Measurements from ENCODE around the gene JAML.

The JAML gene

GRCh38 chr11:118247041-118247440 is 22.2 kb upstream of the JAML start:
- no peaks in the 10 kb centered on the region for H3K9me3 Mint-ChIP-seq
- no peaks in the 10 kb centered on the region for H3K27me3 Mint-ChIP-seq
- peak overlapping the region; percentile 61 for H3K4me3 Mint-ChIP-seq
- peaks cover 28% of the 10 kb centered on the region for H3K36me3 Mint-ChIP-seq (ENCODE audit: low read depth)
- peaks cover 86% of the 10 kb centered on the region for H3K4me1 Mint-ChIP-seq (ENCODE audit: low read depth)
- peak overlapping the region; percentile 83 for H3K27ac Mint-ChIP-seq

GRCh38 chr11:118245936-118246562 is 21.2 kb upstream of the JAML start:
- Mint-ChIP-seq H3K36me3 (ENCODE audit: low read depth) (peaks cover 36% of the 10 kb centered on the region), H3K27me3 (no peaks in the 10 kb centered on the region), H3K27ac (peak overlapping the region; percentile 83), H3K4me3 (peak overlapping the region; percentile 40), H3K4me1 (ENCODE audit: low read depth) (peaks cover 95% of the 10 kb centered on the region), H3K9me3 (no peaks in the 10 kb centered on the region)

GRCh38 chr11:118243993-118244762 is 19.4 kb upstream of the JAML start:
- Mint-ChIP-seq H3K4me1 (ENCODE audit: low read depth) (peaks cover 96% of the 10 kb centered on the region), H3K36me3 (ENCODE audit: low read depth) (peaks cover 51% of the 10 kb centered on the region), H3K4me3 (no peak overlapping the region), H3K27ac (peak overlapping the region; percentile 99), H3K9me3 (no peaks in the 10 kb centered on the region), H3K27me3 (no peaks in the 10 kb centered on the region)

- Mint-ChIP-seq H3K4me3 (peak overlapping the region; percentile 60), H3K36me3 (ENCODE audit: low read depth) (peaks cover 61% of the 10 kb centered on the region), H3K9me3 (no peaks in the 10 kb centered on the region), H3K27ac (peak overlapping the region; percentile 99), H3K4me1 (ENCODE audit: low read depth) (peaks cover 95% of the 10 kb centered on the region), H3K27me3 (no peaks in the 10 kb centered on the region)
Measured at GRCh38 chr11:118243161-118243560, 18.4 kb upstream of the JAML start.

GRCh38 chr11:118241764-118242098 is 16.9 kb upstream of the JAML start:
- Mint-ChIP-seq H3K4me3 (peak overlapping the region; percentile 93), H3K27me3 (no peaks in the 10 kb centered on the region), H3K9me3 (no peaks in the 10 kb centered on the region), H3K36me3 (ENCODE audit: low read depth) (peaks cover 64% of the 10 kb centered on the region), H3K27ac (peak overlapping the region; percentile 99), H3K4me1 (ENCODE audit: low read depth) (peaks cover 97% of the 10 kb centered on the region)

DNA sequence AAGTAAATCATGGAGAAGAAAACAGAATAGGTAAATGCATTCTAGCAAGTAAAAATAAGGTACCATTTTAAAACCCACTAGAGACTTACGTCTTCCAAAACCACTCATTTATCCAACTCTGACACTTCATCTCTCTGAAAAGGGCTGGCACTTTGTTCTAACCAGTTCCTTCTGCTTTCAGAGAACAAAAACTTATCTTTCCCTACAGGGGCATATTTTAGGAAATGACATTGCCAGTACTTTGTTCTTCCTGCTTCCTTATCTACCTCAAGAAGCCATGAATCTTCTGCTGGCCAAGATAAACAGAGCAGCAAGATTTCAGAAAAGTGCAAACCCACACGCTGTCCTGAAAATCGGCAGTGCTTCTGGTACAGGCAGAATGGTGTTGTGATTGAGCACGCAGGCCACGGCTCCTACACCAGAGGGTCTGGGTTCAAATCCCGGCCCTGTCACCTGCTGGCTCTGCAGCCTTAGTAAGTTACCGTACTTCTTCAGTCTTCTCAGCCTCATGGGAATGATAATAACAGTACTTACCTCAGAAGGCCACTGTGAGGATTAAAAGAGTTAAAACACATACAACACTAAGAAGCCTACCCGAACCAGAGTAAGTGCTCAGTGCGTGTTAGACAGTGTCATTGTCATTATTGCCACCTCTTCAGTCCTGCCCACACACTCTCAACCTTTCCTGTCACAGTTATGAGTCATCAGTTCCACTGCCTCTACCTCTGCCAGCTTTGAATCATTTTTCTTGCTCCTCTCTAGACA is 16.4 kb upstream of the JAML start:
- peaks cover 69% of the 10 kb centered on the region for H3K36me3 Mint-ChIP-seq (ENCODE audit: low read depth)
- H3K27ac Mint-ChIP-seq, result peak overlapping the region; percentile 99
- H3K9me3 Mint-ChIP-seq, result no peaks in the 10 kb centered on the region
- H3K27me3 Mint-ChIP-seq, result no peaks in the 10 kb centered on the region
- H3K4me3 Mint-ChIP-seq, result peak overlapping the region; percentile 93
- H3K4me1 Mint-ChIP-seq (ENCODE audit: low read depth), result peaks cover 98% of the 10 kb centered on the region

GRCh38 chr11:118239509-118240205 is 14.8 kb upstream of the JAML start:
- Mint-ChIP-seq H3K4me1 (ENCODE audit: low read depth) (peaks cover 86% of the 10 kb centered on the region), H3K27me3 (no peaks in the 10 kb centered on the region), H3K9me3 (no peaks in the 10 kb centered on the region), H3K4me3 (peak overlapping the region; percentile 93), H3K36me3 (ENCODE audit: low read depth) (peaks cover 73% of the 10 kb centered on the region), H3K27ac (peak overlapping the region; percentile 99)

DNA sequence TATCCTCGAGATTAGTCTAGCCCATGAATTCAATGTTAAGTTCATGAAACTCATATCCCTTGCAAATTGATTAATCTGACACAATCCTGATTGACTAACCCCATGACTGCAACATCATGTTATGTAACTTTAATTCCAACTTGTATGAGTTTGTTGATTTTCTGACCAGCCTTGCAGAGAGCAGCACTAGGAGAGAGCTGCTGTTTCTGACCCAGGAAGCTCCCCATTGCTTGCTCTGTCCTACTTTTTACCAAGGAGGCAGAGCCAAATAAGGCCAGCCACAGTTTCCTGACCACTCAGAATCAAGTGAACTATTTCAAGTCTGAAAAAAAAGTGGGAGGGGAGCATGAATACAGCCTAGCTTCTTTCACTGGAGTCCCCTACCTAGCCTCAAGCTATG is 14.1 kb upstream of the JAML start:
- peak overlapping the region; percentile 87 for H3K27ac Mint-ChIP-seq
- H3K4me3 Mint-ChIP-seq, result peak overlapping the region; percentile 93
- H3K9me3 Mint-ChIP-seq, result no peaks in the 10 kb centered on the region
- H3K4me1 Mint-ChIP-seq (ENCODE audit: low read depth), result peaks cover 79% of the 10 kb centered on the region
- no peaks in the 10 kb centered on the region for H3K27me3 Mint-ChIP-seq
- H3K36me3 Mint-ChIP-seq (ENCODE audit: low read depth), result peaks cover 74% of the 10 kb centered on the region

DNA sequence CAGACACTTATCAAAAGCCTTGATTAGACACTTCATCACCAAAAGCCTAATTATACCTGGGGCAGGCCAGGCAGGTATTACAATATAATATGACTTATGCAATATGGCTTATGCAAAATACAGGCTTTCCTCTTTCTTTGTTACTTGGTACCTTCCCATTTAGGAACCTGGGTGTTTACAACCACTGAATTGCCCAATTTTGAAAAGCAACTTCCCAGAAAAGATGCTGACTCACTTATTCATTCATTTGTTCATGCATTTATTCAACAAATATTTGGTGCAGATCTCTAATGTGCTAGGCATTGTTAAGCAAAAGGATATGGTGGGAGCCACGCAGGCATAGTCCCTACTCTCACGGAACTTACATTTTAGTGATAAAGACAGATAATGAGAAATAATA is 13.6 kb upstream of the JAML start:
- Mint-ChIP-seq H3K36me3 (ENCODE audit: low read depth) (peaks cover 76% of the 10 kb centered on the region), H3K27ac (peak overlapping the region; percentile 87)

GRCh38 chr11:118236170-118236569 is 11.4 kb upstream of the JAML start:
- Mint-ChIP-seq H3K27ac (peak overlapping the region; percentile 90), H3K9me3 (no peaks in the 10 kb centered on the region), H3K36me3 (ENCODE audit: low read depth) (peaks cover 74% of the 10 kb centered on the region), H3K4me1 (ENCODE audit: low read depth) (peaks cover 52% of the 10 kb centered on the region), H3K4me3 (peak overlapping the region; percentile 93), H3K27me3 (no peaks in the 10 kb centered on the region)

More for the DNA sequence above, 13.6 kb upstream of the JAML start:
- Mint-ChIP-seq H3K4me3 (peak overlapping the region; percentile 93), H3K27me3 (no peaks in the 10 kb centered on the region), H3K9me3 (no peaks in the 10 kb centered on the region), H3K4me1 (ENCODE audit: low read depth) (peaks cover 74% of the 10 kb centered on the region)

- Mint-ChIP-seq H3K9me3 (no peaks in the 10 kb centered on the region), H3K27ac (peak overlapping the region; percentile 95), H3K27me3 (no peaks in the 10 kb centered on the region), H3K4me3 (peak overlapping the region; percentile 50), H3K36me3 (ENCODE audit: low read depth) (peaks cover 62% of the 10 kb centered on the region), H3K4me1 (ENCODE audit: low read depth) (peaks cover 38% of the 10 kb centered on the region)
Measured at GRCh38 chr11:118234833-118235232, 10.0 kb upstream of the JAML start.

GRCh38 chr11:118233850-118234249 is 9.0 kb upstream of the JAML start:
- Mint-ChIP-seq H3K36me3 (ENCODE audit: low read depth) (peaks cover 64% of the 10 kb centered on the region), H3K27me3 (no peaks in the 10 kb centered on the region), H3K9me3 (no peaks in the 10 kb centered on the region), H3K4me1 (ENCODE audit: low read depth) (peaks cover 31% of the 10 kb centered on the region), H3K27ac (peak overlapping the region; percentile 95), H3K4me3 (peak overlapping the region; percentile 38)

DNA sequence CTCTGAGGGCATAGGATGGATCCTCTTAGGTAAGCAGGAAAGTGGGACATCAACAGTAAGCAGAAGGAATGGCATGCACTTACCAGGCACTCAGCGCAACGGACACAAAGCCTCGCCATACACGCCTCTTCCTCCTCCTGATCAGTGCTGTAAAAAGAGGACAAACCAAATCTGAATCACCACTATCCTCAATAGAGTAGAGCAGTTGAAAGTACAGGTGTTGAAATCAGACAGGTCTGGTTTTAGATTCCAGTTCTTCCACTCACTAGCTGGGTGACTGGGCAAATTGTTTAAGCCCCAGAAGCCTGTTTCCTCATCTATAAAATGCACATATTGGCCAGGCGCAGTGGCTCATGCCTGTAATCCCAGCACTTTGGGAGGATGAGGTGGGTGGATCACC is 8.6 kb upstream of the JAML start:
- Mint-ChIP-seq H3K4me3 (peak overlapping the region; percentile 52), H3K27me3 (no peaks in the 10 kb centered on the region), H3K9me3 (no peaks in the 10 kb centered on the region), H3K4me1 (ENCODE audit: low read depth) (peaks cover 26% of the 10 kb centered on the region), H3K36me3 (ENCODE audit: low read depth) (peaks cover 64% of the 10 kb centered on the region), H3K27ac (peak overlapping the region; percentile 95)

DNA sequence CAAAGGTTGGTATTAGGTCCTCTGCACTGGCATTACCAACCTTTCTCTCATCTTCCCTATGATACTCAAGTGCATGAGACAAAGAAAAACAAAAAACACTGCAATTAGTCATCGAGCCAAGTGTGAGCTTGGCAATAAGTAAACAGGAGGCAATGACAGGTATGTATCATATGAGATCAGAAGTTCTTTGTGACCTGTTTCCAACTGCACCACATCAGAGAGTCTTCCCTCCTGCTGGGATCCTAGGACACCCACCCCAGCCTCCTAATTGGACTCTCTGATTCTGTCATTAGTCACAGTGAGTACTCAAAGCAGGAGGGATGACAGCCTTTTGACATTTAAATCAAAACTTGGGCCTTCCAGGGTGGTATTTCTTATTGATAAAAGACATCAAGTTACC is 7.8 kb upstream of the JAML start:
- H3K4me3 Mint-ChIP-seq, result peak overlapping the region; percentile 34
- H3K4me1 Mint-ChIP-seq (ENCODE audit: low read depth), result peaks cover 19% of the 10 kb centered on the region
- H3K36me3 Mint-ChIP-seq (ENCODE audit: low read depth), result peaks cover 65% of the 10 kb centered on the region
- H3K9me3 Mint-ChIP-seq, result no peaks in the 10 kb centered on the region
- peak overlapping the region; percentile 95 for H3K27ac Mint-ChIP-seq
- no peaks in the 10 kb centered on the region for H3K27me3 Mint-ChIP-seq

Data from stimulated activated naive CD8-positive, alpha-beta T cell treated with anti-CD3 and anti-CD28 coated beads, Interleukin-15, Interleukin-2, amounts not matched to agents 100 ng/mL and 50 ng/mL, for 24 hours (primary cell).